GM19193 (cell line): Measurements from ENCODE around the gene CHKA.

ENCODE experiments used
- POLR2A ChIP-seq: IDR thresholded peaks from 4 replicates; pipeline ENCODE4 v1.6.1; 2011; ENCODE audit not compliant: insufficient read depth, insufficient read length; ENCODE audit errors: extremely low read depth

Gene CHKA

GRCh38 chr11:68028802-68029545 is 92.2 kb downstream of the CHKA start:
- no peak for TF ChIP-seq POLR2A

GRCh38 chr11:68027667-68028066 is 93.5 kb downstream of the CHKA start:
- TF ChIP-seq POLR2A: no peak

- TF ChIP-seq POLR2A: no peak
These were observed 94.6 kb downstream of the CHKA start for GRCh38 chr11:68026391-68027105.

GRCh38 chr11:68025047-68025446 is 96.1 kb downstream of the CHKA start:
- TF ChIP-seq POLR2A: no peak

GRCh38 chr11:68024508-68024907 is 96.7 kb downstream of the CHKA start:
- no peak for TF ChIP-seq POLR2A

GRCh38 chr11:68022531-68022930 is 98.7 kb downstream of the CHKA start:
- no peak for TF ChIP-seq POLR2A

- no peak for TF ChIP-seq POLR2A
These were observed 99.9 kb downstream of the CHKA start for GRCh38 chr11:68021167-68021787.

- no peak for TF ChIP-seq POLR2A
These were observed 100.6 kb downstream of the CHKA start for GRCh38 chr11:68020575-68020974.

- TF ChIP-seq POLR2A: no peak
These were observed 101.7 kb downstream of the CHKA start for GRCh38 chr11:68019486-68019885.

GRCh38 chr11:68018730-68019190 is 102.4 kb downstream of the CHKA start:
- TF ChIP-seq POLR2A: no peak

- no peak for TF ChIP-seq POLR2A
These were observed 103.0 kb downstream of the CHKA start for GRCh38 chr11:68017980-68018729.

- no peak for TF ChIP-seq POLR2A
These were observed 104.0 kb downstream of the CHKA start for GRCh38 chr11:68016904-68017817.

GRCh38 chr11:68016161-68016903 is 104.9 kb downstream of the CHKA start:
- TF ChIP-seq POLR2A: no peak
